NCI-H82 treated with DMSO at 0.1 percent for 48 hours (cell line): Measurements from ENCODE around the gene HEATR5B.
"Not testable (repeated sequence)": the region's sequence is repeated elsewhere in the genome, so short reads cannot be mapped to it uniquely, and the experiment has no call there.

Experiments used
- DNase-seq: peaks from one replicate; lab custom pipeline; 2025; ENCODE audit not compliant: unreplicated experiment; lab: John Stamatoyannopoulos, UW

HEATR5B gene

GRCh38 chr2:36951027-36951518, 133.1 kb downstream of the HEATR5B start:
- DNase-seq = no peak

GRCh38 chr2:36949845-36950244, 134.3 kb downstream of the HEATR5B start:
- no peak for DNase-seq

GRCh38 chr2:36945240-36945639, 138.9 kb downstream of the HEATR5B start:
- not testable (repeated sequence) for DNase-seq

GRCh38 chr2:36941867-36942266, 142.3 kb downstream of the HEATR5B start:
- DNase-seq = no peak

GRCh38 chr2:36936526-36936925, 147.6 kb downstream of the HEATR5B start:
- not testable (repeated sequence) for DNase-seq

- DNase-seq = not testable (repeated sequence)
Measured at GRCh38 chr2:36931688-36932087, 152.5 kb downstream of the HEATR5B start.
